ENCODE measurements around the gene RTKN. TPM values are rescaled to one million over a fixed set of nuclear protein-coding genes. Genes with fewer than 3 reads are reported as not detected.

The RTKN gene
- total and polyA plus RNA-seq, 9 of the 15 experiments (the other 6 are each of a cell fraction or from before 2014, with no cell fraction given) = 0.14 to 6.9 (median 3.6) TPM

DNA sequence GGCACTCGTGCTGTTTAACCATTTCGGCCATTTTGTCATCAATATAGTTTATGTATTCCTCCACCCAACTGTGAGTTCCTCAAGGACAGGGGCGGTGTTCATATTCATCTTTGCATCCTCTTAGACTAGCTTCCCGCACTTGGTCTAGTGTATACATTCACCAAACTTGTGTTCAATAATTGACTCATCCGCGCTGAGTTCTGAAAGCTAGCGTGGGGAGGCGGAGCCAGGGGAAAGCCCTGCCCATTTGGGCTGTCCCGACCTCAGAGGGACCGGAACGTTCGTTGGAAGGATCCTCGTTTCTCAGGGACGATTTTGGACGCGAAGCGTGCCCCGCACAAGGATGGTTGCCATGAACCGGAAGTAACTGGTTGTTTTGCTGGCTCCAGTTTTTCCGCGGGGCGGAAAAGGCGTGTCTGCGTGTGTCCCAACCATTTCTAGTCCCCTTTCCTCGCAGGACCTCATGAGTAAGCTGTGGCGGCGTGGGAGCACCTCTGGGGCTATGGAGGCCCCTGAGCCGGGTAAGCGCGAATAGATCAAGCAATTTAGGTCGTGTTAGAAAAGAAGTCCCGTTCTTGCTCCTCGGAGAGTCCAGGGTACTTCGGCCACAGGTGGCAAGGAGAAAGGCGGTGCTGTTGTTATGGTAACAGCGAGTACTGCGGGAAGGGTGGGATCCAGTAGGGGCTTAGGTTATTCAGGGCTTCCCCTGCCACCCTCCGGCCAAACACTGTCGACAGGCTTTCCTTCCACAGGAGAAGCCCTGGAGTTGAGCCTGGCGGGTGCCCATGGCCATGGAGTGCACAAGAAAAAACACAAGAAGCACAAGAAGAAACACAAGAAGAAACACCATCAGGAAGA, 13.1 kb upstream of the RTKN start, which contains the start of gene INO80B (continued):
- TF ChIP-seq, protein P1, sequence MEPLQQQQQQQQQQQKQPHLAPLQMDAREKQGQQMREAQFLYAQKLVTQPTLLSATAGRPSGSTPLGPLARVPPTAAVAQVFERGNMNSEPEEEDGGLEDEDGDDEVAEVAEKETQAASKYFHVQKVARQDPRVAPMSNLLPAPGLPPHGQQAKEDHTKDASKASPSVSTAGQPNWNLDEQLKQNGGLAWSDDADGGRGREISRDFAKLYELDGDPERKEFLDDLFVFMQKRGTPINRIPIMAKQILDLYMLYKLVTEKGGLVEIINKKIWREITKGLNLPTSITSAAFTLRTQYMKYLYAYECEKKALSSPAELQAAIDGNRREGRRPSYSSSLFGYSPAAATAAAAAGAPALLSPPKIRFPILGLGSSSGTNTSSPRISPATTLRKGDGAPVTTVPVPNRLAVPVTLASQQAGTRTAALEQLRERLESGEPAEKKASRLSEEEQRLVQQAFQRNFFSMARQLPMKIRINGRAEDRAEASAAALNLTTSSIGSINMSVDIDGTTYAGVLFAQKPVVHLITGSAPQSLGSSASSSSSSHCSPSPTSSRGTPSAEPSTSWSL (CRISPR knock-in tag; IDR thresholded peaks at IDR 0.05; ENCODE audit: borderline replicate concordance) = no peak
- no peak for TF ChIP-seq NFE2 (IDR thresholded peaks at IDR 0.05; ENCODE audit: low read depth)
- TF ChIP-seq PML (IDR thresholded peaks at IDR 0.05; ENCODE audit: low read length) = peak; percentile 58; the same call in 1 of the 2 replicates
- no peak for TF ChIP-seq PHB2 (IDR thresholded peaks at IDR 0.05; ENCODE audit: low read depth)
- peak; percentile 57 for TF ChIP-seq NFIC (IDR thresholded peaks at IDR 0.05)
- TF ChIP-seq POLR2H (tag; IDR thresholded peaks at IDR 0.05; ENCODE audit: low read depth) = no peak; the same call in 1 of the 2 replicates
- TF ChIP-seq FOXP1 (CRISPR knock-in tag; IDR thresholded peaks at IDR 0.05) = no peak
- TF ChIP-seq ETV1 (tag; conservative IDR thresholded peaks at IDR 0.05; ENCODE audit: low read depth) = peak; percentile 85
- TF ChIP-seq JUN (IDR thresholded peaks at IDR 0.05; ENCODE audit: borderline replicate concordance, low read depth, low read length) = peak; percentile 74; the same call in 1 of the 2 replicates
- no peak for TF ChIP-seq JUN (CRISPR knock-in tag; IDR thresholded peaks at IDR 0.05; ENCODE audit: borderline replicate concordance)
- TF ChIP-seq CHD4 (IDR thresholded peaks at IDR 0.05; ENCODE audit: insufficient read depth, insufficient replicate concordance, low read depth, low read length, poor library complexity, severe bottlenecking) = no peak
- no peak for TF ChIP-seq BACH1 (tag; IDR thresholded peaks at IDR 0.05)
- TF ChIP-seq CEBPZ (IDR thresholded peaks at IDR 0.05; ENCODE audit: borderline replicate concordance, low read depth, low read length) = no peak
- no peak for TF ChIP-seq POLR3A (IDR thresholded peaks at IDR 0.05; ENCODE audit: borderline replicate concordance, extremely low read depth, insufficient read depth, insufficient read length)
- no peak for TF ChIP-seq ZNF347 (CRISPR knock-in tag; IDR thresholded peaks at IDR 0.05; ENCODE audit: low read depth)
- TF ChIP-seq RBM25 (IDR thresholded peaks at IDR 0.05; ENCODE audit: low read depth, low read length, severe bottlenecking) = no peak
- TF ChIP-seq, protein P2, sequence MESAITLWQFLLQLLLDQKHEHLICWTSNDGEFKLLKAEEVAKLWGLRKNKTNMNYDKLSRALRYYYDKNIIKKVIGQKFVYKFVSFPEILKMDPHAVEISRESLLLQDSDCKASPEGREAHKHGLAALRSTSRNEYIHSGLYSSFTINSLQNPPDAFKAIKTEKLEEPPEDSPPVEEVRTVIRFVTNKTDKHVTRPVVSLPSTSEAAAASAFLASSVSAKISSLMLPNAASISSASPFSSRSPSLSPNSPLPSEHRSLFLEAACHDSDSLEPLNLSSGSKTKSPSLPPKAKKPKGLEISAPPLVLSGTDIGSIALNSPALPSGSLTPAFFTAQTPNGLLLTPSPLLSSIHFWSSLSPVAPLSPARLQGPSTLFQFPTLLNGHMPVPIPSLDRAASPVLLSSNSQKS (CRISPR knock-in tag; IDR thresholded peaks at IDR 0.05) = no peak
- TF ChIP-seq JUNB (CRISPR knock-in tag; conservative IDR thresholded peaks at IDR 0.05) = no peak
- no peak for TF ChIP-seq LARP7 (IDR thresholded peaks at IDR 0.05)
- TF ChIP-seq, protein P3, sequence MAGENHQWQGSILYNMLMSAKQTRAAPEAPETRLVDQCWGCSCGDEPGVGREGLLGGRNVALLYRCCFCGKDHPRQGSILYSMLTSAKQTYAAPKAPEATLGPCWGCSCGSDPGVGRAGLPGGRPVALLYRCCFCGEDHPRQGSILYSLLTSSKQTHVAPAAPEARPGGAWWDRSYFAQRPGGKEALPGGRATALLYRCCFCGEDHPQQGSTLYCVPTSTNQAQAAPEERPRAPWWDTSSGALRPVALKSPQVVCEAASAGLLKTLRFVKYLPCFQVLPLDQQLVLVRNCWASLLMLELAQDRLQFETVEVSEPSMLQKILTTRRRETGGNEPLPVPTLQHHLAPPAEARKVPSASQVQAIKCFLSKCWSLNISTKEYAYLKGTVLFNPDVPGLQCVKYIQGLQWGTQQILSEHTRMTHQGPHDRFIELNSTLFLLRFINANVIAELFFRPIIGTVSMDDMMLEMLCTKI (IDR thresholded peaks at IDR 0.05; ENCODE audit: partially characterized antibody) = no peak

Data from K562 (cell line).